ENCODE results near the gene ATP5IF1.

Gene ATP5IF1

GRCh38 chr1:28246427-28246832, 10.5 kb downstream of the ATP5IF1 start:
- no peak for DNase-seq (ENCODE audit: extremely low read depth, low read depth)
- TF ChIP-seq CTCF (IDR thresholded peaks at IDR 0.05; ENCODE audit: low read depth, low read length, missing control alignments), result no peak
- peak overlapping the region; percentile 51 for H3K4me3 ChIP-seq (replicated peaks; ENCODE audit: low read depth, low read length)

GRCh38 chr1:28247612-28248272, 11.8 kb downstream of the ATP5IF1 start:
- no peak for DNase-seq (ENCODE audit: extremely low read depth, low read depth)
- no peak for TF ChIP-seq CTCF (IDR thresholded peaks at IDR 0.05; ENCODE audit: low read depth, low read length, missing control alignments)
- H3K4me3 ChIP-seq (replicated peaks; ENCODE audit: low read depth, low read length), result peak overlapping the region; percentile 20; the same call in 1 of the 2 replicates

GRCh38 chr1:28248273-28249012, 12.5 kb downstream of the ATP5IF1 start:
- peak; percentile 68 for DNase-seq (ENCODE audit: extremely low read depth, low read depth)

GRCh38 chr1:28249013-28249865, 13.3 kb downstream of the ATP5IF1 start:
- H3K4me3 ChIP-seq (replicated peaks; ENCODE audit: low read depth, low read length), result no peak overlapping the region; the same call in 1 of the 2 replicates
- no peak for TF ChIP-seq CTCF (IDR thresholded peaks at IDR 0.05; ENCODE audit: low read depth, low read length, missing control alignments)
- no peak for DNase-seq (ENCODE audit: extremely low read depth, low read depth)

More at GRCh38 chr1:28248273-28249012, 12.5 kb downstream of the ATP5IF1 start:
- peak; percentile 96 for TF ChIP-seq CTCF (IDR thresholded peaks at IDR 0.05; ENCODE audit: low read depth, low read length, missing control alignments)
- no peak overlapping the region; the same call in 1 of the 2 replicates for H3K4me3 ChIP-seq (replicated peaks; ENCODE audit: low read depth, low read length)

- TF ChIP-seq CTCF (IDR thresholded peaks at IDR 0.05; ENCODE audit: low read depth, low read length, missing control alignments), result no peak
- DNase-seq (ENCODE audit: extremely low read depth, low read depth), result no peak
- no peak overlapping the region for H3K4me3 ChIP-seq (replicated peaks; ENCODE audit: low read depth, low read length)
Observed at GRCh38 chr1:28249866-28250295, 14.0 kb downstream of the ATP5IF1 start.

GRCh38 chr1:28256197-28256827, 20.4 kb downstream of the ATP5IF1 start:
- no peak for TF ChIP-seq CTCF (IDR thresholded peaks at IDR 0.05; ENCODE audit: low read depth, low read length, missing control alignments)

More at GRCh38 chr1:28256197-28256827, 20.4 kb downstream of the ATP5IF1 start:
- H3K4me3 ChIP-seq (replicated peaks; ENCODE audit: low read depth, low read length), result no peak overlapping the region
- no peak for DNase-seq (ENCODE audit: extremely low read depth, low read depth)

Measured in HFF-Myc (cell line).